ENCODE results near the gene RAD54L. TPM values are rescaled to one million over a fixed set of nuclear protein-coding genes. Genes with fewer than 3 reads are reported as not detected.

RAD54L gene
- total and polyA plus RNA-seq, 10 of the 15 experiments (the other 5 are each of a cell fraction or from before 2014, with no cell fraction given): 12.9 to 54.2 (median 23.6) TPM

DNA sequence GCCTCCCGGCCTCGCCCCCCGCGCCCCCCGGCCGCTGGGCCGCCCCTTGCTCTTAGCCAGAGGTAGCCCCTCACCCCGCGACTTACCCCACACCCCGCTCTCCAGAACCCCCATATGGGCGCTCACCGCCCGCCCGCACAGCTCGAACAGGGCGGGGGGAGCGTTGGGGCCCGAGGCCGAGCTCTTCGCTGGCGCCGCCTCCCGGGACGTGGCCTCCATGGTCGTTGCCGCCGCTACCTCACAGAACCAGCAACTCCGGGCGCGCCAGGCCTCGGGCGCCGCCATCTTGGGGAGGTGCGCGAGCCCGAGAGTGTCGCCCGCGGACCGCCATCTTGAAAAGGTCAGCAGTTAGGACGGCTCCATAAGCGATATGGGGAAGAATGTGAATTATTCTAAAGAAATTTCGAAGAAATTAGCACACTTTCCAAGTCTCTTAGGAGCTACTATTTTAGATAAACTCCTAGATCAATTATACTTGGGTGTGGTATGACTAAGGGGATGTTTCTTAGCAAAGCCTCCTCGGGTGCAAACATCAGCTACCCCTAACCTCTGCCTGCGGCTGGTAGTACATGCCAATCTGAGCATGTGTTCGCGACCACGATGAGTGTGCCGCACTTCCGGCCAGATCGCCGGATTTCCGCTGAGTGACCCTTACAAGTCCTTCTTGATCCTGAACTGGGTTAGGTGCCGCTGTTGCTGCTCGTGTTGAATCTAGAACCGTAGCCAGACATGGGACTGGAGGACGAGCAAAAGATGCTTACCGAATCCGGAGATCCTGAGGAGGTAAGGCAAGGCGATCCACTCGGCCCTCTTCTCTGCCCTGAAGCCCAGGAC is 55.7 kb downstream of the RAD54L start, which contains the start of the genes LRRC41 and UQCRH (continued):
- TF ChIP-seq ZNF24 (IDR thresholded peaks at IDR 0.05): no peak
- peak; percentile 41; the same call in 1 of the 2 replicates for TF ChIP-seq MXI1 (IDR thresholded peaks at IDR 0.05; ENCODE audit: low read depth, low read length)
- TF ChIP-seq BRCA1 (IDR thresholded peaks at IDR 0.05; ENCODE audit: low read depth, low read length): no peak
- TF ChIP-seq, protein P1, sequence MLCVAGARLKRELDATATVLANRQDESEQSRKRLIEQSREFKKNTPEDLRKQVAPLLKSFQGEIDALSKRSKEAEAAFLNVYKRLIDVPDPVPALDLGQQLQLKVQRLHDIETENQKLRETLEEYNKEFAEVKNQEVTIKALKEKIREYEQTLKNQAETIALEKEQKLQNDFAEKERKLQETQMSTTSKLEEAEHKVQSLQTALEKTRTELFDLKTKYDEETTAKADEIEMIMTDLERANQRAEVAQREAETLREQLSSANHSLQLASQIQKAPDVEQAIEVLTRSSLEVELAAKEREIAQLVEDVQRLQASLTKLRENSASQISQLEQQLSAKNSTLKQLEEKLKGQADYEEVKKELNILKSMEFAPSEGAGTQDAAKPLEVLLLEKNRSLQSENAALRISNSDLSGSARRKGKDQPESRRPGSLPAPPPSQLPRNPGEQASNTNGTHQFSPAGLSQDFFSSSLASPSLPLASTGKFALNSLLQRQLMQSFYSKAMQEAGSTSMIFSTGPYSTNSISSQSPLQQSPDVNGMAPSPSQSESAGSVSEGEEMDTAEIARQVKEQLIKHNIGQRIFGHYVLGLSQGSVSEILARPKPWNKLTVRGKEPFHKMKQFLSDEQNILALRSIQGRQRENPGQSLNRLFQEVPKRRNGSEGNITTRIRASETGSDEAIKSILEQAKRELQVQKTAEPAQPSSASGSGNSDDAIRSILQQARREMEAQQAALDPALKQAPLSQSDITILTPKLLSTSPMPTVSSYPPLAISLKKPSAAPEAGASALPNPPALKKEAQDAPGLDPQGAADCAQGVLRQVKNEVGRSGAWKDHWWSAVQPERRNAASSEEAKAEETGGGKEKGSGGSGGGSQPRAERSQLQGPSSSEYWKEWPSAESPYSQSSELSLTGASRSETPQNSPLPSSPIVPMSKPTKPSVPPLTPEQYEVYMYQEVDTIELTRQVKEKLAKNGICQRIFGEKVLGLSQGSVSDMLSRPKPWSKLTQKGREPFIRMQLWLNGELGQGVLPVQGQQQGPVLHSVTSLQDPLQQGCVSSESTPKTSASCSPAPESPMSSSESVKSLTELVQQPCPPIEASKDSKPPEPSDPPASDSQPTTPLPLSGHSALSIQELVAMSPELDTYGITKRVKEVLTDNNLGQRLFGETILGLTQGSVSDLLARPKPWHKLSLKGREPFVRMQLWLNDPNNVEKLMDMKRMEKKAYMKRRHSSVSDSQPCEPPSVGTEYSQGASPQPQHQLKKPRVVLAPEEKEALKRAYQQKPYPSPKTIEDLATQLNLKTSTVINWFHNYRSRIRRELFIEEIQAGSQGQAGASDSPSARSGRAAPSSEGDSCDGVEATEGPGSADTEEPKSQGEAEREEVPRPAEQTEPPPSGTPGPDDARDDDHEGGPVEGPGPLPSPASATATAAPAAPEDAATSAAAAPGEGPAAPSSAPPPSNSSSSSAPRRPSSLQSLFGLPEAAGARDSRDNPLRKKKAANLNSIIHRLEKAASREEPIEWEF (IDR thresholded peaks at IDR 0.05; ENCODE audit: insufficient replicate concordance, low read depth, low read length): no peak
- peak; percentile 96 to 98 for TF ChIP-seq BHLHE40 (IDR thresholded peaks at IDR 0.05; ENCODE audit: borderline replicate concordance in 1 of 2, low read depth in 2 of 2, low read length in 1 of 2)
- TF ChIP-seq ZNF384 (IDR thresholded peaks at IDR 0.05; ENCODE audit: borderline replicate concordance, low read depth, low read length): no peak
- no peak for TF ChIP-seq SUZ12 (IDR thresholded peaks at IDR 0.05; ENCODE audit: unreplicated experiment)
- peak; percentile 95; the same call in 1 of the 2 replicates for TF ChIP-seq STAT1 (conservative IDR thresholded peaks at IDR 0.05)
- peak in 1 of 2 experiments; percentile 1; a peak in 1 of 3 replicates for TF ChIP-seq EGR1 (IDR thresholded peaks at IDR 0.05; ENCODE audit: borderline replicate concordance in 1 of 2, low read depth in 2 of 2, low read length in 2 of 2)
- TF ChIP-seq CHD4 (IDR thresholded peaks at IDR 0.05): no peak
- no peak for TF ChIP-seq KDM1A (IDR thresholded peaks at IDR 0.05; ENCODE audit: borderline replicate concordance)
- no peak for TF ChIP-seq ZNF274 (IDR thresholded peaks at IDR 0.05; ENCODE audit: insufficient read depth, insufficient read length)
- 0 out of 2 replicates have a peak, but pooled peaks have one; percentile 55 for TF ChIP-seq CBX5 (IDR thresholded peaks at IDR 0.05; ENCODE audit: low read depth)
- TF ChIP-seq BCL11A (IDR thresholded peaks at IDR 0.05; ENCODE audit: low read depth, low read length): no peak
- TF ChIP-seq CREB1 (IDR thresholded peaks at IDR 0.05; ENCODE audit: low read depth): peak; percentile 77
- TF ChIP-seq POU2F2 (IDR thresholded peaks at IDR 0.05; ENCODE audit: borderline replicate concordance, low read depth, low read length): peak; percentile 37; the same call in 2 of the 3 replicates
- TF ChIP-seq ZNF622 (IDR thresholded peaks at IDR 0.05): no peak
- no peak for TF ChIP-seq SMARCA5 (IDR thresholded peaks at IDR 0.05)
- no peak for TF ChIP-seq KAT2A (conservative IDR thresholded peaks at IDR 0.05; ENCODE audit: control insufficient read depth, low read depth, low read length)
- TF ChIP-seq SIN3A (IDR thresholded peaks at IDR 0.05; ENCODE audit: low read depth, low read length): peak; percentile 16; the same call in 1 of the 2 replicates
- TF ChIP-seq ZNF217 (IDR thresholded peaks at IDR 0.05): no peak
- TF ChIP-seq IRF4 (IDR thresholded peaks at IDR 0.05; ENCODE audit: low read depth, low read length): no peak
- TF ChIP-seq NFYA (IDR thresholded peaks at IDR 0.05; ENCODE audit: borderline replicate concordance, low read depth, low read length): no peak
- TF ChIP-seq YY1 (IDR thresholded peaks at IDR 0.05; ENCODE audit: low read depth, low read length): peak; percentile 99
- no peak for TF ChIP-seq NFYB (IDR thresholded peaks at IDR 0.05; ENCODE audit: insufficient read depth, low read depth, low read length)
- TF ChIP-seq GATAD2B (conservative IDR thresholded peaks at IDR 0.05; ENCODE audit: low read depth): no peak
- TF ChIP-seq POLR2A (IDR thresholded peaks at IDR 0.05; ENCODE audit: low read depth, low read length): peak; percentile 93
- TF ChIP-seq MTA3 (IDR thresholded peaks at IDR 0.05; ENCODE audit: borderline replicate concordance, low read length): no peak

Data from GM12878 (cell line).